ENCODE results near the gene RPLP1.

The RPLP1 gene

DNA sequence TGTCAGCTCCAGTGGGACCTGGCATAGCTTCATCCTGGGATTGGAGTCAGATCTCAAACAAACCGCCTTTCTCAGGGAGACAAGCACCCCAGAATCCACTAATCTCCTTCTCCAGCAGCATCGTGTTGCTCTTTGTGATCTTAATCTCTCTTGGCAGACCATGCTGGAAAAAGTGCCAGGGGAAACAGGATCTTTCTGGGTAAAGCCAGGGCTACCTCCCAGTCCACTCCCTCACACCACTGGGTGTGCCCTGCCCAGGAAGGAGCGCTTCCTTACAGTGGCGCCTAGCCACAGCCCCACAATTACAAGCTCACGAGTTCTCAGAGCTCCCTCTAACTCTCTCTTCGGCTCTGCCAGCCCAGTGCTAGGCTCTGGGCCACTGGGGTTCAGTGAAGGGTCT lies 32.2 kb downstream of the RPLP1 start:
- TF ChIP-seq, protein P1, sequence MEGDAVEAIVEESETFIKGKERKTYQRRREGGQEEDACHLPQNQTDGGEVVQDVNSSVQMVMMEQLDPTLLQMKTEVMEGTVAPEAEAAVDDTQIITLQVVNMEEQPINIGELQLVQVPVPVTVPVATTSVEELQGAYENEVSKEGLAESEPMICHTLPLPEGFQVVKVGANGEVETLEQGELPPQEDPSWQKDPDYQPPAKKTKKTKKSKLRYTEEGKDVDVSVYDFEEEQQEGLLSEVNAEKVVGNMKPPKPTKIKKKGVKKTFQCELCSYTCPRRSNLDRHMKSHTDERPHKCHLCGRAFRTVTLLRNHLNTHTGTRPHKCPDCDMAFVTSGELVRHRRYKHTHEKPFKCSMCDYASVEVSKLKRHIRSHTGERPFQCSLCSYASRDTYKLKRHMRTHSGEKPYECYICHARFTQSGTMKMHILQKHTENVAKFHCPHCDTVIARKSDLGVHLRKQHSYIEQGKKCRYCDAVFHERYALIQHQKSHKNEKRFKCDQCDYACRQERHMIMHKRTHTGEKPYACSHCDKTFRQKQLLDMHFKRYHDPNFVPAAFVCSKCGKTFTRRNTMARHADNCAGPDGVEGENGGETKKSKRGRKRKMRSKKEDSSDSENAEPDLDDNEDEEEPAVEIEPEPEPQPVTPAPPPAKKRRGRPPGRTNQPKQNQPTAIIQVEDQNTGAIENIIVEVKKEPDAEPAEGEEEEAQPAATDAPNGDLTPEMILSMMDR (IDR thresholded peaks at IDR 0.05; ENCODE audit: low read depth, low read length): no peak
- H3K4me3 ChIP-seq (ENCODE audit: low read depth, low read length): no peak overlapping the region

DNA sequence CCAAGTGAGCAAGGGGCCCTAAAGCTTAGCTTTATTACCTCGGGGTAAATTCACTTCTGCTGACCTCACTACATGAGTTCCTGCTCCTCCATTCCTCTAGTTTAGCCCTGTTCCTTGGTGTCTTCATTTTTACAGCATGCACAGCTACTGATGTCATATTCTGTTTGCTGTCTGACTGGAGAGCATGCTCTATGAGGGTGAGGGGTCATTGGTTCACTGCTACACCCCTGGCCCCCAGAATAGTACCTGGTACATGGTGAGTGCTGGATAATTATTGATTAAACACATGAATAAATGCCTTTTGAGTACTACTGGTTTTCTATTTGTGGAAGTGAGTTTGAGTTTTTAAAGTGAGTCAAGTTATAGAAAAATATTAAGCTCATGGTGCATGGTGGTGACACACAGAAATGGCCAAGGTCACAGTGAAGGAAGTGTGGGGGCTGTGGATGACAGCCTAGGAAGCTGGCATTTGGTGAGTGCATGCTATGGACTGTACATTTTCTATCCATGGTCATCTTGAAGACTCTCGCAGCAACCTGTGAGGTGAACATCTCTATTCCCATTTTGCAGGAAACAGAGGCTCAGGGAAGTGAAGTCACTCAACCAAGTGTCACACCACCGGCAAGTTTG lies 34.0 kb downstream of the RPLP1 start:
- TF ChIP-seq, protein P1 (IDR thresholded peaks at IDR 0.05; ENCODE audit: low read depth, low read length): no peak

DNA sequence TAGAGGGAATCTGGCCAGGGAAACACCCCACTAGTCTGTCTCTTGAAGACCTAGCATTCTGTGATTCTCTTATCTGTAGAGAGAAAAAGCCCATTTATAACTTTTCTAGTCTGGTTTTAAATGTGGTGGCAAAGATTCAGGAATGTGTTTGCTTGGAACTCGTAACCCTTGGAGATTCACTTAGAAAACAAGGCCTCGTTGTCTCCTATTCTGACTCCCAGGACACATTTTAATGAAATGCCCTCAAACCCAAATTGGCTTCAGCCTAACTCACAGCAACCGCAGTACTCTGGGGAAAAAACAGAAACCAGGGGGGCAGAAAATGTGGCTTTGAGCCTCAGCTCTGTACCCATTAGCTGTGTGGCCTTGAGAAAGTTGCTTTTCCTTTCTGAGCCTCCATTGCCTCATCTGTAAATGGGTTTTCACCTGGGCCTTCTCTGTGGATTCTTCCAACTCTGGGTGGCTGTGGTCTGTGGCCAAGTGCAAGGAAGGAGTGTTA lies 36.5 kb downstream of the RPLP1 start:
- no peak overlapping the region for H3K4me3 ChIP-seq (ENCODE audit: low read depth, low read length)
- TF ChIP-seq, protein P1 (IDR thresholded peaks at IDR 0.05; ENCODE audit: low read depth, low read length): no peak

More for the DNA sequence above, 34.0 kb downstream of the RPLP1 start:
- no peak overlapping the region for H3K4me3 ChIP-seq (ENCODE audit: low read depth, low read length)

DNA sequence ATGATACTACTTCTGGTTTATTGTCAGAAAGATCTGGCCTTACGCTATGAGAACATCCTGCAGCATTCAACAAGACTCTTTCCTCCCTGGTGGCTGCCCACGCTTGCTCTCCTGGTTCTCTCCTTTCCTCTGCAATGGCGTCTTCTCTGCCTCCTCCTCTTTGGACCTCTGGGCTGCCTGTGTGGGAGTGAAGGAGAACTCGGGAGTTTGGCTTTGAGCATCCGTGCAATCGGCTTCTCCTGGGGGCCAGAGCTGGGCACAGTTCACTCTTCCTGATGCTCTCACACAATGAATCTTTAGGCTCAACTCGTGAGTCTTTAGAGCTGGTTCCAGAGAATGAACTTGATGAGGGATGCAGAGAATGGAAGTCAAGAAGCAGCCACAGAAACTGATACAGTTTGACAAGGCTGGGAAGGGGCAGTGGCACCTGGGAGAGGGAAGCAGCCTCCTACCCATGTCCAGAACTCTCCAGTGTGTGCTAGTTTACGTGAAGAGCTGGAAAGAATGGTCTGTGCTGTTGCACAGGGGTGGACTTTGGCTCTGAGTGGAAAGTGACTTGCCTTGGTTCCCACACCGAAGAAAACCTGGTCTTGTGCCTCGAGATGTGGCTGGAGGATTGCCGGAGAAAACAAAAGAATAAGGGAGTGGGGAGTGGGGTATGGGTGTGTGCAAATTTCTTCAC lies 37.9 kb downstream of the RPLP1 start:
- H3K4me3 ChIP-seq (ENCODE audit: low read depth, low read length): no peak overlapping the region
- TF ChIP-seq, protein P1 (IDR thresholded peaks at IDR 0.05; ENCODE audit: low read depth, low read length): no peak

DNA sequence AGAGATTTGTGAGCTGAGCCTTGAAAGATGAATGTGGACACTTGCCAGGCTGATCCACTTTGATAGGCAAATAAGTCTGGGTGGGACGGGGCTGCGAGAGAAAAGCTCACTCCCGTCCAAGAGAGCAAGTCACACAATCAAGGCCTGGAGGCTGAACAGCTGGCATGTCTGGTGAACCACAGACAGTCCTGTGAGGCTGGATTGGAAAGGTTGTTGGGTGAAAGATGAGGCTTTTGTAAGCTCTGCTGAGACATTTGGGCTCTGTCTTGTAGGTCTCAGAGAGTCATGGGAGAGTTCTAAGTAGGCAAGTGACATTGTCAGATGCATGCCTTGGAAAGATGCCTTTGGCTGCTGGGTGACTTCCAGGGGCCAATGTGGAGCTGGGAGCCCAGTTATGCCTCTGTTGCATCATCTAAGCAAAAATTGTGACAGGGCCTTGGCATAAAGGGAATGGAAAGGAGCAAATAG lies 38.5 kb downstream of the RPLP1 start:
- TF ChIP-seq, protein P1 (IDR thresholded peaks at IDR 0.05; ENCODE audit: low read depth, low read length): no peak
- H3K4me3 ChIP-seq (ENCODE audit: low read depth, low read length): no peak overlapping the region

DNA sequence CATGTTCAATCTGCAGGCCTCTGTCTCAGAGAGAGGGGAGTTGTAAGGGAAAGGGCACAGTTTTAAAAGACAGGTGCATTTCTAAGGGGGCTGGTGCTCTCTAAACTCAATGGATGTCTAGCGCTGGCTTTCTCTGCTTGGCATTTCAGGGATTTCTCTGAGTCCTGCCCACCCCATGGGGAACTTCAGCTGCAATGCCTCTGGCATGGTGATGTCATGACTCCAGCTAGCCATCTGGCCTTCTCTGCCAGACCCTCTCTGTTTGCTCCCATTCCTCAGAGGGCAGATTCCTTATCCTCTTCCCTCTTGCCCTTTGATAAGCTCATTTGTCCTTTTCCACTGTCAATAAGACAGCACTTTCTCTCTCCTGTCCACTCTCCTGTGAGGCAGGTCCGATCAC lies 40.8 kb downstream of the RPLP1 start:
- TF ChIP-seq, protein P1 (IDR thresholded peaks at IDR 0.05; ENCODE audit: low read depth, low read length): no peak
- no peak overlapping the region for H3K4me3 ChIP-seq (ENCODE audit: low read depth, low read length)

DNA sequence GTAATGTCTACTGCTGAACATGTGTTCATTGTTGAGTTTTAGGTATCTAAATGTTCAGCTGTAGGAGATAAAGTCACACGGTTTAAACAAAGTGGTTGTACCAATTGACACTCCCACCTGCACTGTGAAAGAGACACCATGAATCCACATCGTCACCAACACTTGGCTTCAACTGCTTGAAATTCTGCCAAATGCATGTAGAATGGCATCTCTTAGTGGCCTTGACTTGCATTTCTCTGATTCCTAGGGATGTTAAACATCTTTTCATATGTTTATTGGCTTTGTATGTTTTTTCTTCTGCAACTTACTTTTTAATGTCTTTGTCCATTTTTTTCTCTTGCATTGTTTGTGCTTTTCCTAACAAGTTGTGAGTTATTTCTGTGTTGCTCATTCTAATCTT lies 43.4 kb downstream of the RPLP1 start:
- no peak overlapping the region for H3K4me3 ChIP-seq (ENCODE audit: low read depth, low read length)
- TF ChIP-seq, protein P1 (IDR thresholded peaks at IDR 0.05; ENCODE audit: low read depth, low read length): no peak

Measured in WI38 (cell line).